H1 (cell line): ENCODE data around the gene ERICH2. TPM values are rescaled to one million over a fixed set of nuclear protein-coding genes. Genes with fewer than 3 reads are reported as not detected.
A peak's percentile ranks its signal among the peaks of the same experiment; 100 is the strongest.

Experiments
- CBX8 ChIP-seq: fragments of 300-800, 300-1000 bp; sonication (generic); IDR thresholded peaks from 2 replicates; pipeline ENCODE4 v1.7.1; 2016; ENCODE audit warnings: low read depth, low read length, borderline replicate concordance
- CHD1 ChIP-seq: IDR thresholded peaks from 2 replicates; pipeline ENCODE4 v1.6.1; 2012; ENCODE audit warnings: low read depth, low read length, improper control_type of control experiment
- E2F6 ChIP-seq: IDR thresholded peaks from 2 replicates; pipeline ENCODE4 v1.6.1; 2012; ENCODE audit warnings: inconsistent platforms
- FOSL1 ChIP-seq: IDR thresholded peaks from 2 replicates; pipeline ENCODE4 v1.6.1; 2011; ENCODE audit warnings: mild to moderate bottlenecking, low read depth, low read length, moderate library complexity; ENCODE audit not compliant: insufficient read depth
- NRF1 ChIP-seq: IDR thresholded peaks from 2 replicates; pipeline ENCODE4 v1.6.1; 2011; ENCODE audit warnings: mild to moderate bottlenecking, low read depth, low read length, improper control_type of control experiment
- RNF2 ChIP-seq: fragments of 200-900, 300-1000 bp; sonication (generic); IDR thresholded peaks from 2 replicates; pipeline ENCODE4 v1.7.1; 2016; ENCODE audit warnings: borderline replicate concordance, low read depth, mild to moderate bottlenecking, antibody characterized with exemption, low read length; ENCODE audit not compliant: poor library complexity, severe bottlenecking; ENCODE audit errors: missing control alignments
- SIN3A ChIP-seq, 2 experiments: IDR thresholded peaks in 1 of 2; conservative IDR thresholded peaks in 1 of 2; 2 replicates each; pipeline ENCODE4 v1.6.1; 2011 to 2012; ENCODE audit warnings: low read length in 2 of 2, improper control_type of control experiment in 1 of 2, low read depth in 1 of 2, mild to moderate bottlenecking in 1 of 2
- TBP ChIP-seq: IDR thresholded peaks from 2 replicates; pipeline ENCODE4 v1.6.1; 2011; ENCODE audit warnings: low read depth, low read length, improper control_type of control experiment
- polyA plus RNA-seq, 7 experiments: library from polyadenylated mRNA; depleted of rRNA in 3 of 7; stranded (reverse) in 5 of 7; unstranded in 2 of 7; fragments of >200 nt in 5 of 7; fragments of 200-250 nt in 2 of 7; gene quantifications; 1 replicate in 5 of 7; 2 replicates in 1 of 7; 4 replicates in 1 of 7; pipeline versions ENCODE4 v1.2.1 to v1.2.3, GENCODE V29; 2011 to 2013; ENCODE audit warnings: missing spikeins in 2 of 7, mixed read lengths in 2 of 7
- total RNA-seq: library from RNA; stranded (reverse); fragmentation: NEBNext Ultra II Directional; extraction: Animal tissue kit (Norgen Biotek cat#: 25700); gene quantifications from 2 replicates; pipeline ENCODE4 v1.2.1, GENCODE V29; 2021
- TF ChIP-seq, protein P1 (sequence below): IDR thresholded peaks from 2 replicates; pipeline ENCODE4 v1.6.1; 2012; ENCODE audit warnings: low read length, inconsistent platforms

Gene ERICH2
- total and polyA plus RNA-seq, 2 of the 8 experiments (the other 6 are each of a cell fraction or from before 2014, with no cell fraction given), result 0.20 to 2.1 TPM

GRCh38 chr2:170820757-170821530 is 50.8 kb downstream of the ERICH2 start (continued):
- TF ChIP-seq SIN3A (conservative IDR thresholded peaks at IDR 0.05 in 1 of 2, IDR thresholded peaks at IDR 0.05 in 1 of 2; ENCODE audit: low read depth in 1 of 2, low read length in 2 of 2) (no peak), TBP (no peak), NRF1 (no peak), FOSL1 (no peak), CHD1 (no peak), RNF2 (peak; percentile 19), E2F6 (no peak), CBX8 (peak; percentile 30; the same call in 1 of the 2 replicates)
- TF ChIP-seq, protein P1, sequence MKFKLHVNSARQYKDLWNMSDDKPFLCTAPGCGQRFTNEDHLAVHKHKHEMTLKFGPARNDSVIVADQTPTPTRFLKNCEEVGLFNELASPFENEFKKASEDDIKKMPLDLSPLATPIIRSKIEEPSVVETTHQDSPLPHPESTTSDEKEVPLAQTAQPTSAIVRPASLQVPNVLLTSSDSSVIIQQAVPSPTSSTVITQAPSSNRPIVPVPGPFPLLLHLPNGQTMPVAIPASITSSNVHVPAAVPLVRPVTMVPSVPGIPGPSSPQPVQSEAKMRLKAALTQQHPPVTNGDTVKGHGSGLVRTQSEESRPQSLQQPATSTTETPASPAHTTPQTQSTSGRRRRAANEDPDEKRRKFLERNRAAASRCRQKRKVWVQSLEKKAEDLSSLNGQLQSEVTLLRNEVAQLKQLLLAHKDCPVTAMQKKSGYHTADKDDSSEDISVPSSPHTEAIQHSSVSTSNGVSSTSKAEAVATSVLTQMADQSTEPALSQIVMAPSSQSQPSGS, result no peak
